Measurements from ENCODE around the gene PRG2. TPM values are rescaled to one million over a fixed set of nuclear protein-coding genes. Genes with fewer than 3 reads are reported as not detected.

The PRG2 gene
- total RNA-seq, 1 donor from 2014 or later: not detected

DNA sequence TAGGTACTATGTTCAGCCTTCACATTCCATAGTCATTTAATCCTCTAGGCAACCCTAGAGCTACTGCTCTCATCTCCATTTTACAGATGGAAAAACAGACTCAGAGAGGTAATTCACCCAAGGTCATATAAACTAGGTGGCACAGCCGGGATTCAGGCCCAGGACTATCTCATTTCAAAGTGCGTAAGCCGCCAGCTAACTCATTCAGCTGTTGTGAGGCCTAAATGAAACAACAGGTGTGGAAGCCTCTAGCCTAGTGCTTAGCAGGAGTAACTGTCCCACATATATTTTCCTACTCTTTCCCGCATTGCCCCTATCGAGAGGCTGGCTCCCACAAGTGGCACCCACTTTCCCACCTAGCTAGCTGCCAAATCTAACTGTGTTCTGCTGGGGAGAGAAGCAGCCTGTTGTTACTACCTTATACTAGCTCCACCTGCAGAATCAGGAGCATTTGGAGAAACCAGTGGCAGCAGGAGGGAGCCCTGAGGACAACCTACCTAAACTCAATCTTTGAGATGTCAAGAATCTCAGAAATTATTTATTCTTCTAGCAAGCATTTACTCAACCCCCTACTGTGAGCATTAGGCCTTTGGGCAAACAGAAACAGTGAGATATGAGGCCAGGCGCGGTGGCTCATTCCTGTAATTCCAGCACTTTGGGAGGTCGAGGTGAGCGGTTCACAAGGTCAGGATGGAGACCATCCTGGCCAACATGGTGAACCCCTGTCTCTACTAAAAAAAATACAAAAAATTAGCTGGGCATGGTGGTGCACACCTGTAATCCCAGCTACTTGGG lies 30.4 kb downstream of the PRG2 start:
- H3K4me1 Mint-ChIP-seq (ENCODE audit: low read depth, unreplicated experiment): peaks cover 5% of the 10 kb centered on the region
- H3K27me3 Mint-ChIP-seq (ENCODE audit: unreplicated experiment): peaks cover 19% of the 10 kb centered on the region
- TF ChIP-seq, protein P1, sequence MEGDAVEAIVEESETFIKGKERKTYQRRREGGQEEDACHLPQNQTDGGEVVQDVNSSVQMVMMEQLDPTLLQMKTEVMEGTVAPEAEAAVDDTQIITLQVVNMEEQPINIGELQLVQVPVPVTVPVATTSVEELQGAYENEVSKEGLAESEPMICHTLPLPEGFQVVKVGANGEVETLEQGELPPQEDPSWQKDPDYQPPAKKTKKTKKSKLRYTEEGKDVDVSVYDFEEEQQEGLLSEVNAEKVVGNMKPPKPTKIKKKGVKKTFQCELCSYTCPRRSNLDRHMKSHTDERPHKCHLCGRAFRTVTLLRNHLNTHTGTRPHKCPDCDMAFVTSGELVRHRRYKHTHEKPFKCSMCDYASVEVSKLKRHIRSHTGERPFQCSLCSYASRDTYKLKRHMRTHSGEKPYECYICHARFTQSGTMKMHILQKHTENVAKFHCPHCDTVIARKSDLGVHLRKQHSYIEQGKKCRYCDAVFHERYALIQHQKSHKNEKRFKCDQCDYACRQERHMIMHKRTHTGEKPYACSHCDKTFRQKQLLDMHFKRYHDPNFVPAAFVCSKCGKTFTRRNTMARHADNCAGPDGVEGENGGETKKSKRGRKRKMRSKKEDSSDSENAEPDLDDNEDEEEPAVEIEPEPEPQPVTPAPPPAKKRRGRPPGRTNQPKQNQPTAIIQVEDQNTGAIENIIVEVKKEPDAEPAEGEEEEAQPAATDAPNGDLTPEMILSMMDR (IDR thresholded peaks at IDR 0.05; ENCODE audit: partially characterized antibody, unreplicated experiment): no peak
- peaks cover 18% of the 10 kb centered on the region for H3K9me3 Mint-ChIP-seq (ENCODE audit: unreplicated experiment)
- DNase-seq: no peak
- no peak overlapping the region for H3K4me3 Mint-ChIP-seq (ENCODE audit: unreplicated experiment)
- no peak overlapping the region for H3K27ac Mint-ChIP-seq (ENCODE audit: unreplicated experiment)
- peaks cover 14% of the 10 kb centered on the region for H3K36me3 Mint-ChIP-seq (ENCODE audit: unreplicated experiment)

DNA sequence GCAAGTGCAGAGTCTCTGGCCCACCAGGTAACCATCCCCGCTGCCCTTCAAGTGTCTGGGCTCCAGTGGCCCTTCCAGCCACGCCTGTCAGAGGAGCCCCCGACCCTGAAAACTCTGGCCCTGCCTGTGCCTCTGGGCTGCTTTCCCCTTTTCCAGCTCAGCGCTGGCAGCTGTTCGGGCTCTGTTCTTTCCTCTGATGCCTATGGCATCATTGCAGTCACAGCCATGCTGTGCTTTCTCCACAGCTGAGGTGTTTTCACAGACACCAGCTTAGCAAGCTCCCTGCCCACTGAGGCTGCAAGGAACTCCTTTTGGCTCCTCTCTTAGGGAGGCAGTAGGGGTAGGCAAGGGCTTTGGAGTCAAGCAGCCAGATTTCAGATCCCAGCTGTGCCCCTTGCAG lies 31.1 kb downstream of the PRG2 start:
- no peak for DNase-seq
- H3K36me3 Mint-ChIP-seq (ENCODE audit: unreplicated experiment): peaks cover 9% of the 10 kb centered on the region
- H3K27ac Mint-ChIP-seq (ENCODE audit: unreplicated experiment): no peak overlapping the region
- peaks cover 17% of the 10 kb centered on the region for H3K9me3 Mint-ChIP-seq (ENCODE audit: unreplicated experiment)
- TF ChIP-seq, protein P1 (IDR thresholded peaks at IDR 0.05; ENCODE audit: partially characterized antibody, unreplicated experiment): no peak
- H3K4me3 Mint-ChIP-seq (ENCODE audit: unreplicated experiment): no peak overlapping the region
- peaks cover 4% of the 10 kb centered on the region for H3K4me1 Mint-ChIP-seq (ENCODE audit: low read depth, unreplicated experiment)
- peaks cover 18% of the 10 kb centered on the region for H3K27me3 Mint-ChIP-seq (ENCODE audit: unreplicated experiment)

DNA sequence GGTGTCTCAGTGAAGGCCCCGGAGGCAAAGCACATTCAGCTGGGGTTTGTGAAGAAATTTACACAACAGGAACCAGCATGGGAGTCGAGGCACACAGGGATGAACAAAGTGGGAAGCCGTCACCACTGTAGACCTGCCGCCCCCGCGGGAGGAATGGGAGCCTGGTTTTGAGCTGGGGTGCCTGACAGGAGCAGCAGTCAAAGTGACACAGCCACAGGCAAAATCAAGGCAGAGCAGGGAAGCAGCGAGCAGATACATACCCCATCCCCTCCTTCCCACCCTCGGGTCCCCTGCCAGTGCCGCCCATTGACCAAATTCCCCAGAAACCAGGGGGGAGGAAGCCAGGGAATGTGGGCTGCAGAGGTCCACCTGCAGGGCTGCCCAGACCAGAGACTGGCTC lies 31.5 kb downstream of the PRG2 start:
- Mint-ChIP-seq H3K4me1 (ENCODE audit: low read depth, unreplicated experiment) (peaks cover 4% of the 10 kb centered on the region), H3K27me3 (ENCODE audit: unreplicated experiment) (peaks cover 17% of the 10 kb centered on the region), H3K36me3 (ENCODE audit: unreplicated experiment) (peaks cover 8% of the 10 kb centered on the region), H3K4me3 (ENCODE audit: unreplicated experiment) (no peak overlapping the region), H3K9me3 (ENCODE audit: unreplicated experiment) (peaks cover 16% of the 10 kb centered on the region), H3K27ac (ENCODE audit: unreplicated experiment) (no peak overlapping the region)
- TF ChIP-seq, protein P1 (IDR thresholded peaks at IDR 0.05; ENCODE audit: partially characterized antibody, unreplicated experiment): no peak
- DNase-seq: no peak

DNA sequence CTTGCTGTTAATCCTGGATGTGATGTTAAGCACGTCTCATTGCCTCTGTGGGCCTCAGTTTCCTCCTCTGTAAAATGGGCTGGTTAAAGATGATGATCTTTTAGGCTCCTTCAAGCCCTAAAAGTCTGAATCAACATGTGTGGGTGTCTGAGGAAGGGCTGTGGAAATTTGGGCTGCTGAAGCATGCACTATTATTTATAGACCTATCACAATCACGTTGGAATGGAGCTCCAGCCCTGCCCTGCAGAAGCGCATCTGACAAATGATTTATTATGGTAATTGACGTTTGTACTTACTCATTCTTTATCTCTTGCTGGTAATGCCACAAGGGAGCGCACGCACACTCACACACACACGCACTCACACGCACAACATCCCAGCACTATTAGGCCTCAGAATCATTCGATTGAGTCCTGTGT lies 31.9 kb downstream of the PRG2 start:
- Mint-ChIP-seq H3K36me3 (ENCODE audit: unreplicated experiment) (peaks cover 8% of the 10 kb centered on the region), H3K27ac (ENCODE audit: unreplicated experiment) (no peak overlapping the region), H3K27me3 (ENCODE audit: unreplicated experiment) (peaks cover 17% of the 10 kb centered on the region), H3K4me3 (ENCODE audit: unreplicated experiment) (no peak overlapping the region), H3K9me3 (ENCODE audit: unreplicated experiment) (peaks cover 15% of the 10 kb centered on the region), H3K4me1 (ENCODE audit: low read depth, unreplicated experiment) (peaks cover 4% of the 10 kb centered on the region)
- TF ChIP-seq, protein P1 (IDR thresholded peaks at IDR 0.05; ENCODE audit: partially characterized antibody, unreplicated experiment): no peak
- DNase-seq: no peak

DNA sequence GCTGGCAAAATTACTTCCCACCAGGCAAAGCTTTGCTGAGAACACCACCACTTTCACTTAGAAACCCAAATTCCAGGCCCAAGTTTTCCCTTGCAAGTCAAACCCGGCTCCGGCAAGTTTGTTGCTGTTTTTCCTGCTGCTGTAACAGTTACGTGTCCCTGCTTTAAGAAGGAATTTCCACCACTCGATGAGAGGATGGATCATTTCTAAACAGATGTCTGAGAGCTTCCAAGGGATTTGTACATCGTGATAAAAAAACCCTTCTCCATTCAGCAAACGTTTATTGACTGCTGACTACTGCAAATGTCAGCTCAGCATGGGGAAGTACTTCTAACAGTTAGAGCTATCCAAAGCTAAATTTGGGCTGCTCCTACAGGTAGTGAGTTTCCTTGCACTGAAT lies 32.6 kb downstream of the PRG2 start:
- peaks cover 5% of the 10 kb centered on the region for H3K36me3 Mint-ChIP-seq (ENCODE audit: unreplicated experiment)
- H3K27ac Mint-ChIP-seq (ENCODE audit: unreplicated experiment): no peak overlapping the region
- peaks cover 17% of the 10 kb centered on the region for H3K27me3 Mint-ChIP-seq (ENCODE audit: unreplicated experiment)
- peaks cover 15% of the 10 kb centered on the region for H3K9me3 Mint-ChIP-seq (ENCODE audit: unreplicated experiment)
- no peak for DNase-seq
- peaks cover 5% of the 10 kb centered on the region for H3K4me1 Mint-ChIP-seq (ENCODE audit: low read depth, unreplicated experiment)
- TF ChIP-seq, protein P1 (IDR thresholded peaks at IDR 0.05; ENCODE audit: partially characterized antibody, unreplicated experiment): no peak
- H3K4me3 Mint-ChIP-seq (ENCODE audit: unreplicated experiment): no peak overlapping the region
